GM20431 (cell line): ENCODE results near the gene HSPA6.
"Not testable (repeated sequence)": the region's sequence is repeated elsewhere in the genome, so short reads cannot be mapped to it uniquely, and the experiment has no call there.

Experiments used
- in situ Hi-C: fragments of 300-500 bp; cut with MseI, MboI; formaldehyde crosslinking; loops from one replicate; pipeline ENCODE4 v1.15.0; 2020; ENCODE audit warnings: low sequenced_read_pairs; ENCODE audit not compliant: unreplicated experiment

The HSPA6 gene

GRCh38 chr1:161502641-161503393 is 21.5 kb upstream of the HSPA6 start:
- in situ Hi-C loops = no loop called here

- in situ Hi-C loops = no loop called here
These were observed 21.0 kb upstream of the HSPA6 start for GRCh38 chr1:161503394-161503748.

- in situ Hi-C loops = no loop called here
These were observed 18.7 kb upstream of the HSPA6 start for GRCh38 chr1:161505686-161506085.

- in situ Hi-C loops = no loop called here
These were observed 17.8 kb upstream of the HSPA6 start for GRCh38 chr1:161506336-161507223.

GRCh38 chr1:161510477-161510876 is 13.9 kb upstream of the HSPA6 start:
- in situ Hi-C loops = no loop called here

GRCh38 chr1:161511018-161511755 is 13.2 kb upstream of the HSPA6 start:
- in situ Hi-C loops = no loop called here

- in situ Hi-C loops = no loop called here
These were observed 12.6 kb upstream of the HSPA6 start for GRCh38 chr1:161511756-161512060.

- in situ Hi-C loops = not testable (repeated sequence)
These were observed 11.5 kb upstream of the HSPA6 start for GRCh38 chr1:161512636-161513447.

- in situ Hi-C loops = not testable (repeated sequence)
These were observed 10.9 kb upstream of the HSPA6 start for GRCh38 chr1:161513448-161513780.

GRCh38 chr1:161513953-161514352 is 10.4 kb upstream of the HSPA6 start:
- in situ Hi-C loops = not testable (repeated sequence)

GRCh38 chr1:161523041-161523816 is 1.1 kb upstream of the HSPA6 start:
- in situ Hi-C loops = not testable (repeated sequence)

- in situ Hi-C loops = not testable (repeated sequence)
These were observed 477 bp downstream of the HSPA6 start for GRCh38 chr1:161524742-161525291.

- in situ Hi-C loops = not testable (repeated sequence)
These were observed 981 bp downstream of the HSPA6 start for GRCh38 chr1:161525321-161525720.

- in situ Hi-C loops = not testable (repeated sequence)
These were observed 1.6 kb downstream of the HSPA6 start for GRCh38 chr1:161525918-161526317.

GRCh38 chr1:161528550-161528949 is 4.2 kb downstream of the HSPA6 start:
- in situ Hi-C loops = not testable (repeated sequence)

- in situ Hi-C loops = not testable (repeated sequence)
These were observed 5.2 kb downstream of the HSPA6 start for GRCh38 chr1:161529463-161530104.

GRCh38 chr1:161530158-161530557 is 5.8 kb downstream of the HSPA6 start:
- in situ Hi-C loops = not testable (repeated sequence)
